NCI-H1092 treated with DMSO at 0.1 percent for 48 hours (cell line): Measurements from ENCODE around the gene OR10H1.
"Not testable (repeated sequence)": the region's sequence is repeated elsewhere in the genome, so short reads cannot be mapped to it uniquely, and the experiment has no call there.

Experiments used
- DNase-seq: peaks from one replicate; lab custom pipeline; 2025; lab: John Stamatoyannopoulos, UW

The OR10H1 gene

GRCh38 chr19:15774159-15774558, 41.3 kb downstream of the OR10H1 start:
- DNase-seq = not testable (repeated sequence)

DNA sequence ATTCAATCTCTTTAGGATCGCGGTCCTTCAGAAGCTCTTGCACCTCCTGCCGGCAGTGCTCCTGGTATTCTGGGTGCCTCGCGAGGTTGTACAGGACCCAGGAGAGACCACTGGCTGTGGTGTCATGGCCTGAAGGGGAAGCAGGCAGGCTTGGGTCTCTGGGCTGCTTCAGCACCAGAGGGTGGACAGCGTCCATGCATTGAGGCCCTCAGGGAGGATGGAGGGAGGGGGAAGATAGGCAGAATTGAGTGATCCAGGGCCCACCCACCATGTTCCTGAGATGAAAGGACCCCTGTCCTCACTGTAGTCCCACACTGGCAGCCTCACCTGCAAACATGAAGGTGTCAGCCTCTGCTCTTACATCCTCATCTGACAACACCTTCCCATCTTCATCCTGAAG, 45.9 kb downstream of the OR10H1 start:
- no peak for DNase-seq

DNA sequence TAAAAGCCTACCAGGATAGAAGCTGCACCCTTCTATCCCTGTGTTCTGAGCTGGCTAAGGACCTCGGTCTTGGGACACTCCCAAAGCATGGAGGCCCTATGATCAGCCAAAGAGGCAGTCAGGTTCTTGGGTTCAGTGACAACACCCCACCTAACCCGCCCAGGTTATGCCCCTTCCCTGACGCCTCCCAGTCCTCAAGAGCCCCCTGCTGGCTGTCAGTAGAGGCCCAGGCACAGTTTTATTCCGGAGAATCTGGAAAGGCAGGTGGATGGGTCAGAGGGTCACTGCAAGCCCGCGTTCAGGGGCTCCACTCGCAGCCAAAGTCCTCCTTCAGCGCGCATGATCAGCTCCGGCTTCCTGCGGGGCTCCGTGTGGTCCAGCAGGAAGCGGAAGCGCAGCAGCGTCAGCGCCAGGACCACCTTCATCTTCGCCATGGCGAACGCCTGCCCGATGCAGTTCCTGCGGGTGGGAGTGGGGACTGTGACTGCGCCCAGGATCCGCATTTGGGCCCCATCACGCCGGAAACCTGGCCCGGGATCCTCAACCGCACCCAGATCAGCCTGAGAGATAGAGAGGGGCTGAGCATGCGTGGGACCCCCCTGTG, 55.4 kb downstream of the OR10H1 start:
- no peak for DNase-seq

DNA sequence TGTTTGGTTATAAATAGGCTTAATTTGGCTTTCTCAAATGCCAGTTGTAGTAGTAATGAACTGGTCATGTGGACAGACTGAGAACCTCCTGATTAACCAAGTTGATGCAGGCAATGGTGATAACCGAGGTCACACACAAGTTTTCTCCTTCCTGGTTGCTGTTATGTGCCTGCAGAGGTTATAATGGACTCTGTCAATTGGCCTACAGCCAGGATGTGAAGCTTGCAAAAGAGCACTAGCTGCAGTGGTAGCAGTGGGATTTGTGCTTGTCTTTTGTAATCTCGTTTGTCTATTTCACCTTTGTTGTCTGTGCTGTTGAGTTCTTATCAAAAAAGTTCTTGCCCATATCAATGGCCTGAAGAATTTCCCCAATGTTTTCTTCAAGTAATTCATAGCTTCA, 57.1 kb downstream of the OR10H1 start:
- DNase-seq = no peak
